NT2/D1 (cell line): ENCODE results near the gene ADARB2.

ENCODE experiments used
- SUZ12 ChIP-seq: IDR thresholded peaks from 2 replicates; pipeline ENCODE4 v1.6.1; 2011; ENCODE audit not compliant: insufficient read length, insufficient read depth; ENCODE audit errors: extremely low read depth
- YY1 ChIP-seq: IDR thresholded peaks from 2 replicates; pipeline ENCODE4 v1.6.1; 2011; ENCODE audit not compliant: insufficient read length, insufficient read depth
- ZNF274 ChIP-seq: IDR thresholded peaks from 2 replicates; pipeline ENCODE4 v1.6.1; 2011; ENCODE audit warnings: mild to moderate bottlenecking, low read depth, low read length

DNA sequence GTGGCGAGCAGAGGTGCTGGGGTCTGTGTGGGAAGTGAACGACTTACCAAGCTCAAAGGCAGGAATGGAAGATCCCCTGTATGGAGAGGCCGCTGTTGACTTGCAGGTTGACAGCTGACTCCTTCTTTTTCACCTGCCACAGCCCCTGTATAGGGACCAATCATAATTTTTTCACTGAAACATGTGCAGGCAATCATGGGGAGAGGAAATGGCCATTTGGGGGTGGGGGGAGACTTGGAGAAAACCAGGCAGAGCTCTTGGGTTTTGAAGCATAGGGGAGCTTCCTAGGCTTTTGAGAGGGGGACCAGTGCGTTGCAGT lies 579.8 kb downstream of the ADARB2 start:
- TF ChIP-seq SUZ12 (no peak), YY1 (no peak), ZNF274 (no peak)
